Smooth muscle cell (in vitro differentiated cells): ENCODE measurements around the gene CHID1. TPM values are rescaled to one million over a fixed set of nuclear protein-coding genes. Genes with fewer than 3 reads are reported as not detected.

Experiments
- DNase-seq: peaks from one replicate; lab custom pipeline; 2025; ENCODE audit not compliant: unreplicated experiment; lab: John Stamatoyannopoulos, UW
- H2AFZ ChIP-seq: fragments of 200-600 bp; sonication (generic); 2 replicates; pipeline ENCODE4 v1.6.0; 2016; ENCODE audit warnings: antibody characterized with exemption, low read depth, mild to moderate bottlenecking
- H3F3A ChIP-seq: fragments of 200-600 bp; sonication (generic); 2 replicates; pipeline ENCODE4 v1.6.0; 2017; ENCODE audit warnings: antibody characterized with exemption, low read depth
- H3K27ac ChIP-seq: fragments of 200-600 bp; sonication (generic); 2 replicates; pipeline ENCODE4 v1.5.1; 2016; ENCODE audit warnings: low read depth, mild to moderate bottlenecking
- H3K27me3 ChIP-seq: fragments of 200-600 bp; sonication (generic); 2 replicates; pipeline ENCODE4 v1.6.1; 2016; ENCODE audit warnings: low read depth, mild to moderate bottlenecking
- H3K36me3 ChIP-seq: fragments of 200-600 bp; sonication (generic); 2 replicates; pipeline ENCODE4 v1.5.1; 2016; ENCODE audit warnings: low read depth
- H3K4me1 ChIP-seq: fragments of 200-600 bp; sonication (generic); 2 replicates; pipeline ENCODE4 v1.5.1; 2016; ENCODE audit warnings: low read depth
- H3K4me2 ChIP-seq: fragments of 200-600 bp; sonication (generic); 2 replicates; pipeline ENCODE4 v1.6.0; 2016; ENCODE audit warnings: mild to moderate bottlenecking
- H3K4me3 ChIP-seq: fragments of 200-600 bp; sonication (generic); 2 replicates; pipeline ENCODE4 v1.5.1; 2016; ENCODE audit warnings: mild to moderate bottlenecking
- H3K79me2 ChIP-seq: fragments of 200-600 bp; sonication (generic); 2 replicates; pipeline ENCODE4 v1.6.0; 2016; ENCODE audit warnings: low read depth, mild to moderate bottlenecking
- H3K9ac ChIP-seq: fragments of 200-600 bp; sonication (generic); 2 replicates; pipeline ENCODE4 v1.6.0; 2016; ENCODE audit warnings: low read depth
- H3K9me3 ChIP-seq: fragments of 200-600 bp; sonication (generic); replicated peaks from 2 replicates; pipeline ENCODE4 v1.5.1; 2016; ENCODE audit warnings: low read depth
- H4K20me1 ChIP-seq: fragments of 200-600 bp; sonication (generic); 2 replicates; pipeline ENCODE4 v1.6.0; 2016; ENCODE audit warnings: low read depth
- CTCF ChIP-seq: fragments of 200-600 bp; sonication (generic); IDR thresholded peaks from 2 replicates; pipeline ENCODE4 v1.5.1; 2017; ENCODE audit warnings: borderline replicate concordance, mild to moderate bottlenecking, antibody characterized with exemption; ENCODE audit not compliant: insufficient read depth, poor library complexity, severe bottlenecking
- WGBS: methylation state at CpG from one replicate; pipeline ENCODE4 v1.1.7; 2016; ENCODE audit warnings: low lambda C conversion rate; 5-methylcytosine and 5-hydroxymethylcytosine counted together
- polyA plus RNA-seq: library from polyadenylated mRNA; unstranded; fragments of >200 nt; fragmentation: Nextera tagmentation; extraction: Ambion mirVana; gene quantifications from 2 replicates; pipeline ENCODE4 v1.2.1, GENCODE V29; 2016
- total RNA-seq: library from RNA; depleted of rRNA; stranded (reverse); fragments of >200 nt; gene quantifications from 2 replicates; pipeline ENCODE4 v1.2.3, GENCODE V29; 2014

Gene CHID1
- total and polyA plus RNA-seq, 2 experiments from 2014 or later: 54.3 to 181 TPM

GRCh38 chr11:844693-845644 is 65.6 kb downstream of the CHID1 start:
- peaks cover 21% of the 10 kb centered on the region for H3K79me2 ChIP-seq
- peak overlapping the region; percentile 96 for H3K4me2 ChIP-seq
- H3K27me3 ChIP-seq: peaks cover 10% of the 10 kb centered on the region
- DNase-seq: peak; percentile 74
- H3K4me3 ChIP-seq: peak overlapping the region; percentile 96
- peaks cover 8% of the 10 kb centered on the region for H3F3A ChIP-seq
- H3K4me1 ChIP-seq: peaks cover 34% of the 10 kb centered on the region
- 46% methylated on average over 24 of the region's 31 CpGs for WGBS
- H4K20me1 ChIP-seq: peaks cover 73% of the 10 kb centered on the region
- H3K9me3 ChIP-seq: no peaks in the 10 kb centered on the region
- no peak overlapping the region for H2AFZ ChIP-seq
- no peaks in the 10 kb centered on the region for H3K36me3 ChIP-seq
- H3K27ac ChIP-seq: peak overlapping the region; percentile 66
- H3K9ac ChIP-seq: no peak overlapping the region
- no peak for TF ChIP-seq CTCF

- H2AFZ ChIP-seq: no peak overlapping the region
- H3K9ac ChIP-seq: peak overlapping the region; percentile 100
- peak overlapping the region; percentile 66 for H3K27ac ChIP-seq
- H3F3A ChIP-seq: peaks cover 12% of the 10 kb centered on the region
- H3K4me2 ChIP-seq: peak overlapping the region; percentile 96
- H3K4me3 ChIP-seq: peak overlapping the region; percentile 96
- peak; percentile 63 for DNase-seq
- 4% methylated on average over 23 of the region's 25 CpGs for WGBS
- peaks cover 77% of the 10 kb centered on the region for H4K20me1 ChIP-seq
- peaks cover 33% of the 10 kb centered on the region for H3K4me1 ChIP-seq
- H3K36me3 ChIP-seq: no peaks in the 10 kb centered on the region
- H3K79me2 ChIP-seq: peaks cover 21% of the 10 kb centered on the region
- peaks cover 6% of the 10 kb centered on the region for H3K27me3 ChIP-seq
- no peak for TF ChIP-seq CTCF
- no peaks in the 10 kb centered on the region for H3K9me3 ChIP-seq
Observed at GRCh38 chr11:843818-844692, 66.6 kb downstream of the CHID1 start.

- H3K4me1 ChIP-seq: peaks cover 26% of the 10 kb centered on the region
- H4K20me1 ChIP-seq: peaks cover 76% of the 10 kb centered on the region
Observed at GRCh38 chr11:843086-843734, 67.4 kb downstream of the CHID1 start.

More at GRCh38 chr11:843086-843734, 67.4 kb downstream of the CHID1 start:
- Histone ChIP-seq H2AFZ (no peak overlapping the region), H3F3A (peaks cover 12% of the 10 kb centered on the region), H3K4me3 (peak overlapping the region; percentile 96), H3K9me3 (no peaks in the 10 kb centered on the region), H3K4me2 (peak overlapping the region; percentile 96), H3K27ac (peak overlapping the region; percentile 66), H3K27me3 (no peaks in the 10 kb centered on the region), H3K36me3 (no peaks in the 10 kb centered on the region), H3K79me2 (peaks cover 21% of the 10 kb centered on the region), H3K9ac (peak overlapping the region; percentile 100)
- WGBS: 2% methylated on average over 24 of the region's 53 CpGs
- no peak for TF ChIP-seq CTCF
- no peak for DNase-seq
